ES-I3 (cell line): ENCODE measurements around the gene PLEKHH1.

Experiments used
- H3K36me3 ChIP-seq: 2 replicates; pipeline ENCODE4 v1.6.1; 2013; ENCODE audit warnings: mild to moderate bottlenecking, low read length, control low read depth, moderate library complexity; ENCODE audit not compliant: insufficient read depth
- H3K4me1 ChIP-seq: 2 replicates; pipeline ENCODE4 v1.6.1; 2013; ENCODE audit warnings: mild to moderate bottlenecking, control low read depth, low read length; ENCODE audit not compliant: insufficient read depth
- H3K9ac ChIP-seq: 2 replicates; pipeline ENCODE4 v1.6.1; 2013; ENCODE audit warnings: low read depth, mild to moderate bottlenecking, low read length, moderate library complexity
- H3K9me3 ChIP-seq: 2 replicates; pipeline ENCODE4 v1.6.1; 2013; ENCODE audit warnings: mild to moderate bottlenecking, low read length, moderate library complexity; ENCODE audit not compliant: control insufficient read depth, insufficient read depth

PLEKHH1 gene

GRCh38 chr14:67532998-67533753 is at the start of gene PLEKHH1:
Gene PLEKHH1, plus strand, starts transcription at chr14:67533290. Its CDS starts 8,578 bp downstream, at chr14:67541868.
- H3K9ac ChIP-seq, result peak within 1 kb of the TSS; percentile 89
- H3K9me3 ChIP-seq, result no peaks in the 10 kb centered on the region
- H3K4me1 ChIP-seq, result peaks cover 8% of the 10 kb centered on the region; the same call in 1 of the 2 replicates
- no peaks in the 10 kb centered on the region for H3K36me3 ChIP-seq

GRCh38 chr14:67483579-67484285 is 49.4 kb upstream of the PLEKHH1 start:
- Histone ChIP-seq H3K4me1 (no peaks in the 10 kb centered on the region; the same call in 1 of the 2 replicates), H3K9ac (no peak overlapping the region), H3K9me3 (no peaks in the 10 kb centered on the region)

GRCh38 chr14:67485501-67486095 is 47.5 kb upstream of the PLEKHH1 start:
- Histone ChIP-seq H3K4me1 (peaks cover under 1% of the 10 kb centered on the region; the same call in 1 of the 2 replicates), H3K36me3 (no peaks in the 10 kb centered on the region), H3K9ac (no peak overlapping the region), H3K9me3 (no peaks in the 10 kb centered on the region)

More at GRCh38 chr14:67483579-67484285, 49.4 kb upstream of the PLEKHH1 start:
- no peaks in the 10 kb centered on the region for H3K36me3 ChIP-seq

DNA sequence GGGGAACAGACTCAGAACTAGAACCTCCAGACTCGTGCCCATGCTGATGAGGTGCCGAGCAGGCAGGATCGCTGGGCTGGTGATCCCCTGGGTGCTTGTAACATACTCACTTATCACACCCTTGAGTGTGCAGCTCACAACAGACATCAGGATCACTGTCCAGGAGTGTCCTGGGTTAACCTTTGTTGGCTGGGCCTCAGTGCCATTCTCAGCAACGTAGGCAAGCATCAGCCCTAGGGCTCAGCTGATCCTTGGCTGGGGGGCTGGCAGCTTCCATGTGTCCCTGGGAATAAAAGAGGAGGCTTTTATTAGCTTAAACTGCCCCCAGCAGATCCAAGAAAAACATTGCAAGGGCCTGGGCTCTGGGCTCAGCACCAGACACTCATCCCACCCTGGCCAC is 46.2 kb upstream of the PLEKHH1 start:
- no peak overlapping the region for H3K9ac ChIP-seq
- H3K4me1 ChIP-seq, result peaks cover 12% of the 10 kb centered on the region
- no peaks in the 10 kb centered on the region for H3K9me3 ChIP-seq
- H3K36me3 ChIP-seq, result no peaks in the 10 kb centered on the region

DNA sequence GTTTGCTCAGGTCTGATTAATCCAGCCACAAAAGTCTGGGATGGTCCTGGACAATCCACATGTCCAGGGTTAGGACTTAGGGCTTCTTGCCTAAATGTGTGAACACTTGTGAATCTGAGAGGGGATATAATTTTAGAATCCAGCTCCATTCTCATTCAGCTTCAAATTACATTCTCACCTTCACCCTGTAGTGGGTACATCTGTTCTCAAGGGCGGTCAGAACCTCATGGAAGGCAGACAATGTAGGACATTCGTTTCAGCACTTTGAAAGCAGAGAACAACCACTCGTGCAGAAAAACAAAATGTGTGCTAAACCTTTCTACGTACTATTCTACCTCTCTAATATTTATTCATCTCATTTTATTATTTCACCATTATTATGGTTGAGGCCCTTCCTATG is 45.8 kb upstream of the PLEKHH1 start:
- peaks cover 14% of the 10 kb centered on the region for H3K4me1 ChIP-seq
- H3K9ac ChIP-seq, result no peak overlapping the region

DNA sequence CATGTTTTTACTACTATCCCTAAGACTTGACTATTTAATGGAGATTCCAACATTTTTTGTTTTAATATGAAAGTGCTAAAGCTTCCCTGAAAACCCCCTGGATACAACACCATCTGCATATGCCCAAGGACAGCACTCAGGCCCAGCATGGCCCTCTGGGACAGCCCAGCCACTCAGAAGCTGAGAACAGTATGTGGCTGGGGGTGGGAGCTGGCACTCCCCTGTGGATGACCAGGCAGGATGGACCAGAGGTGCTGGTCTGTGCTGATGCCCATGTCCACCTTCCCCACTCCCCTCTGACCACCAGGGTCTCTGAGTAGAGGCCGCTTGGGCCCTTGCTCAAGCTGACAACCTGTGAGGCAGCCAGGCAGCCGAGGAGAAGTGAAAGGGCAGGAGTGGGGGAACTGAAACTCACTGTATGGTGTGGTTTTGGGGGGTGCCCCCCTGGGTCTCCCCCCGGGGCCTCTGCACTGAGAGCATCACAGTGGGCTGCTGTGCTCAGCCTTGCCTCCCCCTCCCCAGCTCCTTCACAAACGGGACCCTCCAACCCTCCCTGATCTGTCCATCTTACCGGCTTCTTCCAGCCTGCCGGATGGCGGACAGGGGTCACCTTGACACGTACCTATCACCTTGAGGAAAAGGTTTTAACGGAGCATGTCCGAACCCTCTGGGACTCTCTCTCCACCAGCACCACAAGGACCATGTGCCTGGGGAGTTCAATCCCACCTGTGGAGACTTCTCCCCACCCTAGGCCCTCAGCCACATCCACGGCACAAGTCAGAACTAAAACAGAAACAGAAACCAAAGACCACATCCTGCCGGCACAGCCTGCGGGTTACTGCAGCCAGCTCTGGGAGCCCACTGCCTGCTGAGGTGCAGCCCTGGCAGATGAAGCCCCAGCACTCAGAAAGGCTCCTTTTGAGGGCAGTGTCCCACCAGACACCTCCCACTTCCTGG is 44.9 kb upstream of the PLEKHH1 start, which contains the start of gene TMEM229B:
TMEM229B (minus strand) TSS at position 785 of the 957 bp plus-strand sequence. CDS start 14,798 bp downstream, outside the sequence.
- Histone ChIP-seq H3K9ac (no peak within 1 kb of the TSS), H3K9me3 (peaks cover 8% of the 10 kb centered on the region), H3K36me3 (no peaks in the 10 kb centered on the region), H3K4me1 (peaks cover 14% of the 10 kb centered on the region)

More for the DNA sequence above, 45.8 kb upstream of the PLEKHH1 start:
- no peaks in the 10 kb centered on the region for H3K9me3 ChIP-seq
- H3K36me3 ChIP-seq, result no peaks in the 10 kb centered on the region

DNA sequence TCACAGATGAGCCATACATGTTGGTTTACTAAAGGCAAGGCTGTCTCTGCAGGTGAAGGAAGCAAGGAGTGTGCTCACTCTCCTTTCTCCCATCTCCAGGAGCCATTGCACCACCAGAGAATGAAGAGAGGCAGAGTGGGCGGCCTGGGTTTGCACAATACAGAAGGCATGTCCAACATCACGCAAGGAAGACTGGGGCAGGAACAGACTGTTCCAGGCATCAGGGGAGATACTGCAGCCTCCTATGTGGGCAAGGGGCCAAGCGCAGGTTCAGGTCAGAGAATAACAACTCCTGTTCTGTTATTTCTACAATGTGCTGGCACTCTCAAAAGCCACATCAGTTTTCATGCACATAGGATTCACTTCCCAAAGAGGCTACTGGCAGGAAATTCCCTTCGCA is 42.9 kb upstream of the PLEKHH1 start:
- Histone ChIP-seq H3K9me3 (peaks cover 16% of the 10 kb centered on the region), H3K36me3 (no peaks in the 10 kb centered on the region), H3K4me1 (peaks cover 14% of the 10 kb centered on the region; the same call in 1 of the 2 replicates), H3K9ac (no peak overlapping the region)

DNA sequence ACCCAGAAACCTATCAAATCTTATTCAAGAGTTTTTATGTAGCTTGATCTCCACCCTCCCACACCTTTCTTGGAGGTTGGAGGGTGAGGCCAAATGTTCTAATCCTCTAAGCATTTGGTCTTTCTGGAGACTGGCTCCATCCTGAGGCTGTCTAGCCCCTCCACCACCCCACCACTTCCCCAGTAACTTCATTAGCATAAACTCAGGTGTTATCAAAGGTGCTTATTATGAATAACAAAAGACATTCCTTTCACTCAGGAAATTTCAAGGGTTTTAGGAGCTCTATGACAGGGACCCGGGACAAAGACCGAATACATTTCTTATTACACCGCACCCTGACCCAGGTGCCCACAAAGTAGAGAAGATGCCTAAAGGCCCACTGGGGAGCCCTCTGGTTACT is 41.8 kb upstream of the PLEKHH1 start:
- Histone ChIP-seq H3K9me3 (peaks cover 16% of the 10 kb centered on the region), H3K4me1 (peaks cover 14% of the 10 kb centered on the region; the same call in 1 of the 2 replicates), H3K36me3 (no peaks in the 10 kb centered on the region), H3K9ac (no peak overlapping the region)

- no peak overlapping the region for H3K9ac ChIP-seq
- no peaks in the 10 kb centered on the region for H3K36me3 ChIP-seq
- H3K9me3 ChIP-seq, result peaks cover 16% of the 10 kb centered on the region
- H3K4me1 ChIP-seq, result peaks cover 14% of the 10 kb centered on the region; the same call in 1 of the 2 replicates
Measured at GRCh38 chr14:67491741-67492507, 41.2 kb upstream of the PLEKHH1 start.

- H3K9me3 ChIP-seq, result peaks cover 16% of the 10 kb centered on the region
- peaks cover 14% of the 10 kb centered on the region; the same call in 1 of the 2 replicates for H3K4me1 ChIP-seq
- H3K9ac ChIP-seq, result no peak overlapping the region
- H3K36me3 ChIP-seq, result no peaks in the 10 kb centered on the region
Measured at GRCh38 chr14:67492538-67492937, 40.6 kb upstream of the PLEKHH1 start.

- peaks cover 16% of the 10 kb centered on the region for H3K9me3 ChIP-seq
- H3K4me1 ChIP-seq, result peaks cover 14% of the 10 kb centered on the region; the same call in 1 of the 2 replicates
- no peaks in the 10 kb centered on the region for H3K36me3 ChIP-seq
- H3K9ac ChIP-seq, result no peak overlapping the region
Measured at GRCh38 chr14:67493092-67493717, 39.9 kb upstream of the PLEKHH1 start.

- Histone ChIP-seq H3K36me3 (no peaks in the 10 kb centered on the region), H3K9me3 (peaks cover 16% of the 10 kb centered on the region), H3K9ac (no peak overlapping the region), H3K4me1 (peaks cover 12% of the 10 kb centered on the region; the same call in 1 of the 2 replicates)
Measured at GRCh38 chr14:67495827-67496226, 37.3 kb upstream of the PLEKHH1 start.
